AG04449 (cell line): ENCODE data around the gene ARHGAP4.

Source experiments
- CTCF ChIA-PET: fragments of 350-600 bp; formaldehyde crosslinking; extraction: SDS; loops from one replicate; lab custom pipeline; 2021; ENCODE audit warnings: antibody characterized with exemption; lab: Yijun Ruan, JAX
- POLR2A ChIA-PET: fragments of 400-600, 350-600 bp; formaldehyde crosslinking; extraction: SDS; loops from one replicate; lab custom pipeline; 2020; ENCODE audit warnings: antibody characterized with exemption, inconsistent platforms; lab: Yijun Ruan, JAX
- DNase-seq: peaks from one replicate; pipeline ENCODE4 v3.0.0-alpha.2; 2010; ENCODE audit warnings: low read depth, low spot score
- H3K4me3 ChIP-seq: 2 replicates; pipeline ENCODE4 v1.5.1; 2011; ENCODE audit warnings: low read depth, mild to moderate bottlenecking, control low read depth, low read length
- TF ChIP-seq, protein P1 (sequence below): IDR thresholded peaks from one replicate; pipeline ENCODE4 v1.5.1; 2011; ENCODE audit warnings: mild to moderate bottlenecking, moderate library complexity, low read length, control low read depth, inconsistent platforms; ENCODE audit not compliant: insufficient read depth; ENCODE audit errors: missing control alignments

ARHGAP4 gene

GRCh38 chrX:153905481-153906095, 20.5 kb downstream of the ARHGAP4 start:
- no peak for DNase-seq
- TF ChIP-seq, protein P1, sequence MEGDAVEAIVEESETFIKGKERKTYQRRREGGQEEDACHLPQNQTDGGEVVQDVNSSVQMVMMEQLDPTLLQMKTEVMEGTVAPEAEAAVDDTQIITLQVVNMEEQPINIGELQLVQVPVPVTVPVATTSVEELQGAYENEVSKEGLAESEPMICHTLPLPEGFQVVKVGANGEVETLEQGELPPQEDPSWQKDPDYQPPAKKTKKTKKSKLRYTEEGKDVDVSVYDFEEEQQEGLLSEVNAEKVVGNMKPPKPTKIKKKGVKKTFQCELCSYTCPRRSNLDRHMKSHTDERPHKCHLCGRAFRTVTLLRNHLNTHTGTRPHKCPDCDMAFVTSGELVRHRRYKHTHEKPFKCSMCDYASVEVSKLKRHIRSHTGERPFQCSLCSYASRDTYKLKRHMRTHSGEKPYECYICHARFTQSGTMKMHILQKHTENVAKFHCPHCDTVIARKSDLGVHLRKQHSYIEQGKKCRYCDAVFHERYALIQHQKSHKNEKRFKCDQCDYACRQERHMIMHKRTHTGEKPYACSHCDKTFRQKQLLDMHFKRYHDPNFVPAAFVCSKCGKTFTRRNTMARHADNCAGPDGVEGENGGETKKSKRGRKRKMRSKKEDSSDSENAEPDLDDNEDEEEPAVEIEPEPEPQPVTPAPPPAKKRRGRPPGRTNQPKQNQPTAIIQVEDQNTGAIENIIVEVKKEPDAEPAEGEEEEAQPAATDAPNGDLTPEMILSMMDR = no peak
- ChIA-PET POLR2A (no interaction called here), CTCF (no interaction called here)
- no peak overlapping the region for H3K4me3 ChIP-seq

DNA sequence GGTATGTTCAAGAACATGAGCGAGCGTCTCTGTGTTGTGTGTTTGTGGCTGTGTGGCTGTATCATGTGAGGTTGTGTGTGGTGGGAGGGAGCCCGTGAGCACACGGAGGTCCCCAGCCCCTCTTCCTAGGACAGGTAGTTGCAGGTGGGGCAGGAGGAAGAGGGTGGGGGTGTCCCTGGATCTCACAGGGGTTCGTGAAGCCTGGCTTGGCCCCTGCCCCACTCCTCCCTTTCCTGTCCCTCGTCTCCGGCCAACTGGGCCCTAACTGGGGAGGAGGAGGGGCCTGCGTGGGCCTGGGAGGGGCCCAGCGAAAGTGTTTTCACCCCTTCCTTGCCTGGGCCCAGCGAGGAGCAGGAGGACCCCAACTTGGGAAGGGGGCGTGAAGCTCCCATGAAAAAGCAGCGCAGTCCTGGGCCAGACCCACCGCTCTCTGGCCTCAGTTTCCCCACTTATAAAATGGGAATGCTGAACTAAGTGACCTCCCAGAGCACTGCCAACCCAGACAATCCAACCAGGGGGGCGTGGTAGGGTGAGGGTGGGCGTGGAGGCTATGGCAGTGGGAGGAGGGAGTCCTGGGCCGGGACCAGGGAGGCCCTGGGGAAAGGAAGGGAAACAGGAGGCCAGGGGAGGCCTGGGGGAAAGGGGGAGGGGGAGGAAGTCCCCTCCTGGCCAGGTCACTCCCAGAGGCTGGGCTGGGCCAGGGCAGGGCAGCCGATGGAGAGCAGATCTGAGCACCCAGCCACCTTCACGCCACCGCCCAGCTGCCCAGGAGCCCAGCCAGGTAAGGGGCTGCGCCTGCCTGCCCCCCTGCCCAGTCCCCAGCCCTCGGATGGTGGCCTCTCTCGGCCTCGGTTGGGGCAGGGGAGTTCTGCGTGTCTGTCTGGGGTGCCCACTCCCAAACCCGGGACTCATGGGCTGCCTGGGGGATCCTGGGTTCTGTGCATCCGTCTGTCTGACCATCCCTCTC, 21.8 kb downstream of the ARHGAP4 start, which contains the start of gene AVPR2:
AVPR2 (plus strand) TSS at position 683 of the 967 bp plus-strand sequence. CDS start 473 bp downstream, outside the sequence.
- TF ChIP-seq, protein P1 = no peak
- POLR2A ChIA-PET = no interaction called here
- no peak for DNase-seq
- H3K4me3 ChIP-seq = no peak within 1 kb of the TSS
- CTCF ChIA-PET = no interaction called here

DNA sequence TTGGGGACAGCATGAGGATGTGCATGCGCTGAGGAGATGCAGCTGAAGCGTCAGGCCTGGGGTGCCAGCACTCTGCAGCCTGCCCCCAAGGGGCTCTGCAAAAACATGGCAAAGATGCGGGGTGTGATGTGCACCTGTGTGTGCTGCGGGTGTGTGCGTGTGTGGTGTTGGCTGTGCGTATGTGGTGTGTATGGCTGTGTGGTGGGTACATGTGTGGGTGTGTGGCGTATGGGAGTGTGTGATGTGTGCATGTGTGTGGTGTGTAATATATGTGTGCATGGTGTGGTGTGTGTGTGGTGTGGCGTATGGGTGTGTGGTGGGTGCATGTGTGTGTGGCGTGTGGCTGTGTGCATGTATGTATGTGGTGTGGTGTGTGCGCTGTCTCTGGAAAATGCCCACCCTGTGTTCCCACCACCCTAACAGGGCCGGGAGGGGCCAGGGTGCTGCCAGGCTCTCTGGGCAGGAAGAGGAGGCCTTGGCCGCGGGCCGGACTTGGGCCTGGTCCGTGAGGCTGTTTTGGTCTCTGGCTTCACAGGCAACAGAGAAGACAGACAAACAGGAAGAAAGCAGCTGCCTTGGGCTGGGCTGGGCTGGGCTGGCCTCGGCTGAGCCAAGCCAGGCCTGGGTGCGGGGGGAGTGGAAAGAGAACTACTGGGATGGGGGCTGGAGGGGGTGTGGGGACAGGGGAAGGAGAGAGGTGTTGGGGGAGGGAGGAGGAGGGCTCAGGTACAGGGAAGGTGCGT, 22.7 kb downstream of the ARHGAP4 start:
- TF ChIP-seq, protein P1 = no peak
- H3K4me3 ChIP-seq = no peak overlapping the region
- CTCF ChIA-PET = no interaction called here
- no peak for DNase-seq
- POLR2A ChIA-PET = no interaction called here

DNA sequence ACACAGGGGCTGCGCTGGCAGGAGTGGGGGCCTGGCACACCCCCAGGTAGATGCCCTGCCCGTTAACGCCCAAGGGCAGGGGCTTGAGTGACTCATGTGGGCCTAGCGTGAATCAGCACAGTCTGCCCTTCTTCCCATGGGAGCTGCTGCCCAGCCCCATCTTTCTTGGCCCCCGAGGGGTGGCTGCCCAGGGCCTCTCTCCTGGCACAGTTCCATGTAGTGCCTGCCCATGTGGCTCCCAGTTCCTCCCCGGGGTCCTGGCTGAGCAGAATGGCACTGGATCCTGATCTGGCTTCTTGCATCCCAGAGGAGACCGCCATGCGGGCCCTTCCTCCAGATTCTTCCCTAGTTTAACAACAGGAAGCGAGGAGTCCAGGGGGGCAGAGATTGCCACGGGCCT, 23.7 kb downstream of the ARHGAP4 start:
- TF ChIP-seq, protein P1 = no peak
- ChIA-PET POLR2A (no interaction called here), CTCF (no interaction called here)
- no peak overlapping the region for H3K4me3 ChIP-seq
- no peak for DNase-seq

GRCh38 chrX:153901753-153902140, 24.3 kb downstream of the ARHGAP4 start:
- POLR2A ChIA-PET = no interaction called here
- TF ChIP-seq, protein P1 = no peak
- no peak overlapping the region for H3K4me3 ChIP-seq
- CTCF ChIA-PET = no interaction called here
- no peak for DNase-seq
